Daoy (cell line): ENCODE results near the gene RPGRIP1L. TPM values are rescaled to one million over a fixed set of nuclear protein-coding genes. Genes with fewer than 3 reads are reported as not detected.
A peak's percentile ranks its signal among the peaks of the same experiment; 100 is the strongest.

ENCODE experiments used
- DNase-seq: peaks from one replicate; pipeline ENCODE4 v3.0.0-alpha.2; 2015; ENCODE audit warnings: low read depth
- total RNA-seq: library from RNA; depleted of rRNA; stranded (reverse); fragments of >200 nt; shearing (Covaris generic); gene quantifications from 2 replicates; pipeline ENCODE4 v1.2.3, GENCODE V29; 2014; rRNA removed

RPGRIP1L gene
- total RNA-seq, 1 experiment from 2014 or later = 5.3 TPM

DNA sequence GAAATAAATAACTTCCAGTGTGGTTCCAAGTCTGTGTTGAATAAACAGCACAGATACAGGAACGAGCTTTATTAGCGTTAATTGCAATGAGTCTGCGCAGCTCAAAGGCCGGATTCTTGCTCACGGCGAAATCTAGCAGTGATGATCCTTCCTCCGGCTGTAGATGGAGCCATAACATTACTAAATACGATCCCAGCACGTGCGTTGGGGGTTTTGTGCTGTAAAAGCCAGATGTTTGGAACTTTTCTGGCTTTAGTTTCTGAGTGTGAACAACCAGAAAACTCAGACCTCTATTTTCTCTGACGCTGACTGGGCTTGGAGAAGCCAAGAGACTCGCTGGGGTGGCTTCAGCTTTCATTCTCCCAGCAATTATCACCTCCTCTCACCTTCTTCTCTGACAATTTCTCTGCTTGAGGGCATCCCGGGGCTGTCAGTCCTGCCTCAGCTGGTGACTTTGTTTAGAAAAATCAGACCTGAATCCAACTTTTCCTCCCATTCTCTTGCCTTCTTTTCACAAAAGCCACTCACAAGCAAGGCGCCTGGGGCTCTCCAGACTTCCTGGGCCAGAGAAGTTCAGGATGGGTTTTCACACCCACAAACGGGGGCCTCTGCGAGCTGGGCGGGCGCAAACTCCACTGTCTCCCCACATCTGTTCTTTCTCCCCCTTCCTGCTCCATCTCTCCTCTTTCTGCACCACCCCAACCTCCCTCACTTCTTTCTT lies 153.5 kb downstream of the RPGRIP1L start:
- DNase-seq = peak; percentile 66

Other genes with a start within 250 kb of the RPGRIP1L start
- gene AKTIP, start 200.7 kb downstream of the RPGRIP1L start, total RNA-seq = 7.6 and 14.1 TPM in 2 replicates
- gene FTO, start 297 bp upstream of the RPGRIP1L start, total RNA-seq = 37.5 and 38.8 TPM in 2 replicates